Epithelial cell of prostate (primary cell): ENCODE measurements around the gene TDRD1.
"Not testable (repeated sequence)": the region's sequence is repeated elsewhere in the genome, so short reads cannot be mapped to it uniquely, and the experiment has no call there.

Experiments
- DNase-seq: peaks from one replicate; pipeline ENCODE4 v3.0.0-alpha.2; 2011; ENCODE audit warnings: low read depth, low spot score
- H3K27ac ChIP-seq: fragments of 450-650 bp; 2 replicates; pipeline ENCODE4 v1.5.1; 2017; ENCODE audit warnings: mild to moderate bottlenecking

The TDRD1 gene

GRCh38 chr10:114179148-114179547, at the start of gene TDRD1:
Gene TDRD1 (plus strand): TSS chr10:114179353. CDS start chr10:114187832, 8,479 bp downstream.
- no peak for DNase-seq
- no peak within 1 kb of the TSS for H3K27ac ChIP-seq

- no peak for DNase-seq
- no peak overlapping the region for H3K27ac ChIP-seq
Observed at GRCh38 chr10:114131094-114131493, 48.1 kb upstream of the TDRD1 start.

- H3K27ac ChIP-seq, result no peak overlapping the region
Observed at GRCh38 chr10:114135476-114135875, 43.7 kb upstream of the TDRD1 start.

GRCh38 chr10:114138581-114138980, 40.6 kb upstream of the TDRD1 start:
- DNase-seq, result no peak
- H3K27ac ChIP-seq, result no peak overlapping the region

More at GRCh38 chr10:114135476-114135875, 43.7 kb upstream of the TDRD1 start:
- no peak for DNase-seq

- DNase-seq, result no peak
Observed at GRCh38 chr10:114140036-114140435, 39.1 kb upstream of the TDRD1 start.

GRCh38 chr10:114140827-114141226, 38.3 kb upstream of the TDRD1 start:
- H3K27ac ChIP-seq, DNase-seq: not testable (repeated sequence)

More at GRCh38 chr10:114140036-114140435, 39.1 kb upstream of the TDRD1 start:
- no peak overlapping the region for H3K27ac ChIP-seq

GRCh38 chr10:114142018-114142417, 37.1 kb upstream of the TDRD1 start:
- no peak for DNase-seq
- no peak overlapping the region for H3K27ac ChIP-seq

- no peak for DNase-seq
Observed at GRCh38 chr10:114143160-114143559, 36.0 kb upstream of the TDRD1 start.

GRCh38 chr10:114149476-114149875, 29.7 kb upstream of the TDRD1 start:
- DNase-seq, H3K27ac ChIP-seq: not testable (repeated sequence)

More at GRCh38 chr10:114143160-114143559, 36.0 kb upstream of the TDRD1 start:
- no peak overlapping the region for H3K27ac ChIP-seq

GRCh38 chr10:114151486-114151885, 27.7 kb upstream of the TDRD1 start:
- H3K27ac ChIP-seq, result peak overlapping the region; percentile 69
- peak; percentile 86 for DNase-seq

- no peak for DNase-seq
- peak overlapping the region; percentile 69 for H3K27ac ChIP-seq
Observed at GRCh38 chr10:114151892-114152291, 27.3 kb upstream of the TDRD1 start.

- no peak for DNase-seq
- H3K27ac ChIP-seq, result no peak overlapping the region
Observed at GRCh38 chr10:114157912-114158311, 21.2 kb upstream of the TDRD1 start.

GRCh38 chr10:114163062-114163461, 16.1 kb upstream of the TDRD1 start:
- no peak overlapping the region for H3K27ac ChIP-seq
- no peak for DNase-seq

GRCh38 chr10:114166043-114166442, 13.1 kb upstream of the TDRD1 start:
- DNase-seq, result no peak
- no peak overlapping the region for H3K27ac ChIP-seq

GRCh38 chr10:114166494-114166893, 12.7 kb upstream of the TDRD1 start:
- DNase-seq, result no peak
- H3K27ac ChIP-seq, result no peak overlapping the region

GRCh38 chr10:114167985-114168384, 11.2 kb upstream of the TDRD1 start:
- DNase-seq, result no peak
- no peak overlapping the region for H3K27ac ChIP-seq

GRCh38 chr10:114168450-114169009, 10.6 kb upstream of the TDRD1 start:
- DNase-seq, result no peak
- no peak overlapping the region for H3K27ac ChIP-seq

- H3K27ac ChIP-seq, result no peak overlapping the region
- DNase-seq, result no peak
Observed at GRCh38 chr10:114172216-114172615, 6.9 kb upstream of the TDRD1 start.

- no peak for DNase-seq
- H3K27ac ChIP-seq, result peak overlapping the region; percentile 67
Observed at GRCh38 chr10:114172776-114173602, 6.2 kb upstream of the TDRD1 start.

GRCh38 chr10:114173603-114173920, 5.6 kb upstream of the TDRD1 start:
- H3K27ac ChIP-seq, result peak overlapping the region; percentile 67
- no peak for DNase-seq

- peak; percentile 89 for DNase-seq
- peak within 1 kb of the TSS; percentile 67 for H3K27ac ChIP-seq
Observed at GRCh38 chr10:114173921-114174694, 5.0 kb upstream of the TDRD1 start, which contains the start of gene CCDC186. Gene CCDC186 (minus strand): TSS chr10:114174203. CDS start chr10:114163268, 10,935 bp downstream.
